Testis (tissue), 2 donors: ENCODE measurements around the gene ARL4D.

Experiments used
- CTCF ChIP-seq, 3 experiments: fragments of 450-650 bp in 2 of 3; fragments of 200-600 bp in 1 of 3; sonication (generic) in 1 of 3; IDR thresholded peaks; one replicate each; pipeline ENCODE4 v1.5.1; 2016 to 2019; ENCODE audit warnings: antibody characterized with exemption in 3 of 3, mild to moderate bottlenecking in 2 of 3, moderate library complexity in 1 of 3
- POLR2A ChIP-seq: fragments of 450-650 bp; IDR thresholded peaks from one replicate; pipeline ENCODE4 v1.6.1; 2017; ENCODE audit warnings: antibody characterized with exemption, mild to moderate bottlenecking, moderate library complexity

GRCh38 chr17:43383372-43383771 is 15.4 kb upstream of the ARL4D start:
- TF ChIP-seq CTCF (IDR thresholded peaks at IDR 0.05) (no peak), POLR2A (no peak)
